GM12801 (cell line): Measurements from ENCODE around the gene SUPT6H.

Source experiments
- TF ChIP-seq, protein P1 (sequence below): IDR thresholded peaks from one replicate; pipeline ENCODE4 v1.5.1; 2011; ENCODE audit warnings: control low read depth; ENCODE audit not compliant: insufficient read length; ENCODE audit errors: extremely low read depth

SUPT6H gene

DNA sequence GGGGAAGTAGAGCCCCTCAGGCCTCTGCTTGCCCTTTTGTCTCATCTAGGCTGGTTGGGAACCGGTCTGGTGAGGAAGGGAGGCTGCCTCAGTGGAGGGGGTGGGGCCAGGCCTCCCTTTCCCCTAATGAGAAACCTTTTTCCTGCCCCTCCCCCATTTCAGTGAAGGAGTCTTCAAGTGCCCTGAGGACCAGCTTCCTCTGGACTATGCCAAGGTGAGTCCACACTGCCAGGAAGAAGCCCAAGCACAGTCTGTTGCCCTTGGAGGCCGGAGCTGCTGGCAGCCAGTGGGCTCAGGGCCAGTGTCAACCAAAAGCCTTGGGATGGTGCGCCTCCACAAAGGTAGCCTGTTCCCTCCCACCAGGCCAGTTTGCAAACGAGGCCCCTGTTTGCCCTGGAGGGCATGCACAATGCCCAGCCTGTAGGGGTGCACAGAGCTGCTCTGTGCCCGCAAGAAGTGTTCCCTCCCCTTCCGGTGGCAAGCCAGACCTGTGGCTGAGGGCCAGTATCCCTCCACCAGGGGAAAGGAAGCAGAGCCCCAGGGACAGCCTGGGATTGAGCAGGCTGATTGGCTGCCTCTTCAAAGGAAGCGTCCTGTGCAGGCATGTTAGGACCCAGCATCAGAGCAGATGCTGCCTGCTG is 85.2 kb downstream of the SUPT6H start:
- TF ChIP-seq, protein P1, sequence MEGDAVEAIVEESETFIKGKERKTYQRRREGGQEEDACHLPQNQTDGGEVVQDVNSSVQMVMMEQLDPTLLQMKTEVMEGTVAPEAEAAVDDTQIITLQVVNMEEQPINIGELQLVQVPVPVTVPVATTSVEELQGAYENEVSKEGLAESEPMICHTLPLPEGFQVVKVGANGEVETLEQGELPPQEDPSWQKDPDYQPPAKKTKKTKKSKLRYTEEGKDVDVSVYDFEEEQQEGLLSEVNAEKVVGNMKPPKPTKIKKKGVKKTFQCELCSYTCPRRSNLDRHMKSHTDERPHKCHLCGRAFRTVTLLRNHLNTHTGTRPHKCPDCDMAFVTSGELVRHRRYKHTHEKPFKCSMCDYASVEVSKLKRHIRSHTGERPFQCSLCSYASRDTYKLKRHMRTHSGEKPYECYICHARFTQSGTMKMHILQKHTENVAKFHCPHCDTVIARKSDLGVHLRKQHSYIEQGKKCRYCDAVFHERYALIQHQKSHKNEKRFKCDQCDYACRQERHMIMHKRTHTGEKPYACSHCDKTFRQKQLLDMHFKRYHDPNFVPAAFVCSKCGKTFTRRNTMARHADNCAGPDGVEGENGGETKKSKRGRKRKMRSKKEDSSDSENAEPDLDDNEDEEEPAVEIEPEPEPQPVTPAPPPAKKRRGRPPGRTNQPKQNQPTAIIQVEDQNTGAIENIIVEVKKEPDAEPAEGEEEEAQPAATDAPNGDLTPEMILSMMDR = no peak

DNA sequence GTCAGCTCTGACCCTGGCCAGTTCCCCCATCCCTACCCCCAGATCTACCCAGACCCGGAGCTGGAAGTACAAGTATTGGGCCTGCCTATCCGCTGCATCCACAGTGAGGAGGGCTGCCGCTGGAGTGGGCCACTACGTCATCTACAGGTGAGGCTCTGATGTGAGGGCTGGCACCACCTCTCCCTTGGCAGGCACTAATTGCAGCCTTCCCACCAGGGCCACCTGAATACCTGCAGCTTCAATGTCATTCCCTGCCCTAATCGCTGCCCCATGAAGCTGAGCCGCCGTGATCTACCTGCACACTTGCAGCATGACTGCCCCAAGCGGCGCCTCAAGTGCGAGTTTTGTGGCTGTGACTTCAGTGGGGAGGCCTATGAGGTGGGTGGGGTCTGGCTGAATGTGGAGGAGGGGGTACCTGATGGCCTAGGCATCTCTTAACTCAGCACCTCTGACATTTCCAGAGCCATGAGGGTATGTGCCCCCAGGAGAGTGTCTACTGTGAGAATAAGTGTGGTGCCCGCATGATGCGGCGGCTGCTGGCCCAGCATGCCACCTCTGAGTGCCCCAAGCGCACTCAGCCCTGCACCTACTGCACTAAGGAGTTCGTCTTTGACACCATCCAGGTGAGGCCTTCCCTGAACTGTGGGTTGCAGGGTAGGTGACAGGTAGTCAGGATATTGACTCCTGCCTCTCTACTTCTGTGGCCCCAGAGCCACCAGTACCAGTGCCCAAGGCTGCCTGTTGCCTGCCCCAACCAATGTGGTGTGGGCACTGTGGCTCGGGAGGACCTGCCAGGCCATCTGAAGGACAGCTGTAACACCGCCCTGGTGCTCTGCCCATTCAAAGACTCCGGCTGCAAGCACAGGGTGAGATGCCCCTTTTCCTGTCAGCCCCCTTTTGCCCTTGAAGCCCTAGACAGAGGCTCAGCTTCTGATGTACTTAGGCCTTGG is 86.1 kb downstream of the SUPT6H start:
- TF ChIP-seq, protein P1 = no peak

DNA sequence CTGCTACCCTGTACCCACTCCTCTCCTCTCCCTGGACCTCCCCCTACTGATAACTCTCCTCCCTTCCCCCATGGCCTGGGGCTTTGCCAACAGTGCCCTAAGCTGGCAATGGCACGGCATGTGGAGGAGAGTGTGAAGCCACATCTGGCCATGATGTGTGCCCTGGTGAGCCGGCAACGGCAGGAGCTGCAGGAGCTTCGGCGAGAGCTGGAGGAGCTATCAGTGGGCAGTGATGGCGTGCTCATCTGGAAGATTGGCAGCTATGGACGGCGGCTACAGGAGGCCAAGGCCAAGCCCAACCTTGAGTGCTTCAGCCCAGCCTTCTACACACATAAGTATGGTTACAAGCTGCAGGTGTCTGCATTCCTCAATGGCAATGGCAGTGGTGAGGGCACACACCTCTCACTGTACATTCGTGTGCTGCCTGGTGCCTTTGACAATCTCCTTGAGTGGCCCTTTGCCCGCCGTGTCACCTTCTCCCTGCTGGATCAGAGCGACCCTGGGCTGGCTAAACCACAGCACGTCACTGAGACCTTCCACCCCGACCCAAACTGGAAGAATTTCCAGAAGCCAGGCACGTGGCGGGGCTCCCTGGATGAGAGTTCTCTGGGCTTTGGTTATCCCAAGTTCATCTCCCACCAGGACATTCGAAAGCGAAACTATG is 87.0 kb downstream of the SUPT6H start:
- TF ChIP-seq, protein P1 = no peak

DNA sequence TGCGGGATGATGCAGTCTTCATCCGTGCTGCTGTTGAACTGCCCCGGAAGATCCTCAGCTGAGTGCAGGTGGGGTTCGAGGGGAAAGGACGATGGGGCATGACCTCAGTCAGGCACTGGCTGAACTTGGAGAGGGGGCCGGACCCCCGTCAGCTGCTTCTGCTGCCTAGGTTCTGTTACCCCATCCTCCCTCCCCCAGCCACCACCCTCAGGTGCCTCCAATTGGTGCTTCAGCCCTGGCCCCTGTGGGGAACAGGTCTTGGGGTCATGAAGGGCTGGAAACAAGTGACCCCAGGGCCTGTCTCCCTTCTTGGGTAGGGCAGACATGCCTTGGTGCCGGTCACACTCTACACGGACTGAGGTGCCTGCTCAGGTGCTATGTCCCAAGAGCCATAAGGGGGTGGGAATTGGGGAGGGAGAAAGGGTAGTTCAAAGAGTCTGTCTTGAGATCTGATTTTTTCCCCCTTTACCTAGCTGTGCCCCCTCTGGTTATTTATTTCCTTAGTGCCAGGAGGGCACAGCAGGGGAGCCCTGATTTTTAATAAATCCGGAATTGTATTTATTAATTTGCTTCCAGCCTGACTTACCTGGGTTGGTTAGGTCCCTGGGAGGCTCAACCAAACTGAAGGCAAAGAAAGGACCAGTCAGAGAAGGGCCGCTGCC is 87.6 kb downstream of the SUPT6H start:
- TF ChIP-seq, protein P1 = no peak

DNA sequence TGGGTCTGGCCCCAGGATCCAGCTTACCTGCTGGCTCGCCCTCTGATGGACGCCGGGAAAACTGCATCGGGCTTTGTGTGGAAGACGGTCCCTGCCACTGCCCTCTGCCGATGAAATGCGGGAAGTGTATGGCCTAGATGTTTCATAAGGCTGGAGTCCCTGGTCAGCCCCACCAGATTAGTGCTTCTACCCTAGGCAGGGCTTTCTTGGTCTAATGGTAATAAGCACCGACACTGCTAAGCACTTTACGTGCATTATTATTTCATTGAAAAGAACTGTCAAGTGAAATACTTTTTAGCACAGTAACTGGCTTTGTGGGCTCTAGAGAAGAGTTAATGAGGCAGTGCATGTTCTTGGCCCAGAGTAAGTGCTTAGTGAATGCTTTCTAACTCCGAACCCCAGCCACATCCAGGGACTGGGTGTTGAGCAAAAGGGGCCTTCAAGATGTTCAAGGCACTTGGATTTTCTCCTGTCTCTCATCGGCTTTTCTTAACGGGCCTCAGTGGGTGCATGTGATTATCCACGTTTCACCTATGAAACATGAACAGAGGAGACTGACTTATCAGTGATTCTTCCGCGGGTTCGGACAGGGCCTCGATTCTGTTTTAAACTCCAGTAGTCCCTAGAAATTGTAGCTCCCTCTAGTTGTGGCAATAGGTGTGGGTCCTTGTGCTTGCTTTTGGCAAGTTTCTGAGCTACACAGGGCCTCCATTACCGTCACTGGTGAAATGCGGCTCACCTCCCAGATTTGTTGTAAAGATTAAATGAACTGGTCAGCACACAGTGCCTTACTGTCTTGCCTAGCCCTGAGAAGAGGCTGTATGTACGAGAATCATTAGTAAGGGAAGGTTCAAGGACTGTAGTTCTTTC is 88.4 kb downstream of the SUPT6H start:
- TF ChIP-seq, protein P1 = peak; percentile 99

DNA sequence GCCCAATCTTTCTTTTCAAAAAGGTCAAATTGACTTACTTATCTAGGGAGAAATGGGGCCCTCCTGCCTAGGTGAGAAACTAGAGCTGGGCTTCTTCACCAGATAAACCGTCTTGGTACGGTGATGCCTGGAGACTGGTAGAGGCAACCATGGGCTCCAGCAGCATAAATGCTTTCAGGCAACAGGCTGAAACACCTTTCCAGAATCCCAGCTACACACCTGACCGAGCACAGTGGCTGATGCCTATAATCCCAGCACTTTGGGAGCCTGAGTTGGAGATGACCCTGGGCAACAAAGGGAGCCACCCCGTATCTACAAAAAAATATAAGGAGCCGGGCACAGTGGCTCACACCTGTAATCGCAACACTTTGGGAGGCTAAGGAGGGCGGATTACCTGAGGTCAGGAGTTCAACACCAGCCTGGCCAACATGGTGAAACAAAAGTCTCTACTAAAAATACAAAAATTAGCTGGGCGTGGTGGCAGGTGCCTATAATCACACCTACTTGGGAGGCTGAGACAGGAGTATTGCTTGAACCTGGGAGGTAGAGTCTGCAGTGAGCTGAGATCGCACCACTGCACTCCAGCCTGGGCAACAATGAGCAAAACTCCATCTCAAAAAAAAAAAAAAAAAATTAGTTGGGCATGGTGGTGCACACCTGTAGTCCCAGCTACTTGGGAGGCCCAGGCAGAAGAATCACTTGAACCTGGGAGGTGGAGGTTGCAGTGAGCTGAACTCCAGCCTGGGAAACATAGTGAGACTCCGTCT is 89.8 kb downstream of the SUPT6H start:
- TF ChIP-seq, protein P1 = no peak
